Body of pancreas (tissue), 4 donors: ENCODE results near the gene DGLUCY. TPM values are rescaled to one million over a fixed set of nuclear protein-coding genes. Genes with fewer than 3 reads are reported as not detected.

Experiments
- ATAC-seq: fragments of 150-250 bp; one replicate; pipeline ENCODE4 v1.9.1; 2016
- DNase-seq, 4 donors: peaks; one replicate each; pipeline ENCODE4 v3.0.0-alpha.2; 2019
- H3K27ac ChIP-seq, 4 donors: fragments of 200-600 bp; sonication (generic); 1 replicate in 3 of 4; 2 replicates in 1 of 4; pipeline versions ENCODE4 v1.5.1 to v1.6.1; 2016 to 2019; ENCODE audit warnings: mild to moderate bottlenecking in 1 of 4, mixed read lengths in 1 of 4, moderate library complexity in 1 of 4
- H3K27me3 ChIP-seq, 2 donors: fragments of 200-600 bp; sonication (generic); one replicate each; pipeline ENCODE4 v1.6.0; 2016; ENCODE audit warnings: mild to moderate bottlenecking in 1 of 2
- H3K36me3 ChIP-seq, 2 donors: fragments of 200-600 bp; sonication (generic); replicated peaks in 1 of 2; 2 replicates each; pipeline ENCODE4 v1.5.1; 2016; ENCODE audit warnings: low read depth in 2 of 2; ENCODE audit not compliant: insufficient read depth in 1 of 2
- H3K4me1 ChIP-seq: fragments of 200-600 bp; sonication (generic); one replicate; pipeline ENCODE4 v1.6.0; 2016
- H3K4me3 ChIP-seq, 2 donors: fragments of 200-600 bp; sonication (generic); 1 replicate in 1 of 2; 2 replicates in 1 of 2; pipeline ENCODE4 v1.5.1; 2016 to 2019
- H3K9me3 ChIP-seq, 3 donors: fragments of 200-600 bp; sonication (generic); 1 replicate in 2 of 3; 2 replicates in 1 of 3; pipeline ENCODE4 v1.5.1; 2016
- CTCF ChIP-seq, 7 experiments: fragments of 450-650 bp in 4 of 7; fragments of 200-600 bp in 3 of 7; sonication (generic) in 3 of 7; IDR thresholded peaks; one replicate each; pipeline ENCODE4 v1.5.1; 2016 to 2019; ENCODE audit warnings: antibody characterized with exemption in 7 of 7
- POLR2A ChIP-seq, 3 donors: fragments of 450-650 bp; IDR thresholded peaks; one replicate each; pipeline ENCODE4 v1.6.1; 2016; ENCODE audit warnings: antibody characterized with exemption in 3 of 3, mild to moderate bottlenecking in 2 of 3
- WGBS, 2 donors: methylation state at CpG; one replicate each; pipeline ENCODE4 v1.1.5; 2017; 5-methylcytosine and 5-hydroxymethylcytosine counted together
- intact Hi-C: fragments of 100-400 bp; cut with DNase I; formaldehyde crosslinking; loops from one replicate; pipeline ENCODE4 v1.15.1; 2023
- total RNA-seq, 2 donors: library from RNA; depleted of rRNA; stranded (reverse); fragments of >200 nt; gene quantifications; one replicate each; pipeline ENCODE4 v1.1.0, GENCODE V29; 2016

DGLUCY gene
- total RNA-seq, 2 donors from 2014 or later: 30.9 to 77.8 TPM

- H3K36me3 ChIP-seq: no peaks in the 10 kb centered on the region
- no peak overlapping the region for H3K4me3 ChIP-seq
- H3K27me3 ChIP-seq: no peaks in the 10 kb centered on the region
- H3K4me1 ChIP-seq: no peaks in the 10 kb centered on the region
- TF ChIP-seq CTCF (IDR thresholded peaks at IDR 0.05): no peak
- TF ChIP-seq POLR2A (IDR thresholded peaks at IDR 0.05): no peak
- intact Hi-C loops: no loop called here
- 76 to 90% methylated on average over 5 of the region's 5 CpGs for WGBS, 2 donors
- no peak overlapping the region for H3K27ac ChIP-seq
- ATAC-seq (no peak), DNase-seq (no peak)
- H3K9me3 ChIP-seq: no peaks in the 10 kb centered on the region
Observed at GRCh38 chr14:91075553-91075952, 38.3 kb upstream of the DGLUCY start.

- intact Hi-C loops: no loop called here
- Histone ChIP-seq H3K4me1 (no peaks in the 10 kb centered on the region), H3K27me3 (no peaks in the 10 kb centered on the region), H3K4me3 (no peak overlapping the region), H3K36me3 (no peaks in the 10 kb centered on the region), H3K27ac (no peak overlapping the region), H3K9me3 (no peaks in the 10 kb centered on the region)
- WGBS, 2 donors: 87 to 92% methylated on average over 9 of the region's 9 CpGs
- ATAC-seq: no peak
- TF ChIP-seq CTCF (IDR thresholded peaks at IDR 0.05): no peak
- no peak for TF ChIP-seq POLR2A (IDR thresholded peaks at IDR 0.05)
- DNase-seq: no peak
Observed at GRCh38 chr14:91078095-91078737, 35.7 kb upstream of the DGLUCY start.

GRCh38 chr14:91080071-91080470, 33.8 kb upstream of the DGLUCY start:
- 91 to 93% methylated on average over 6 of the region's 6 CpGs for WGBS, 2 donors
- no peak overlapping the region for H3K4me3 ChIP-seq
- DNase-seq (no peak), ATAC-seq (no peak)
- intact Hi-C loops: no loop called here
- no peak for TF ChIP-seq POLR2A (IDR thresholded peaks at IDR 0.05)
- TF ChIP-seq CTCF (IDR thresholded peaks at IDR 0.05): no peak
- no peak overlapping the region for H3K27ac ChIP-seq
- no peaks in the 10 kb centered on the region for H3K9me3 ChIP-seq
- no peaks in the 10 kb centered on the region for H3K4me1 ChIP-seq
- no peaks in the 10 kb centered on the region for H3K36me3 ChIP-seq
- no peaks in the 10 kb centered on the region for H3K27me3 ChIP-seq

GRCh38 chr14:91082282-91082681, 31.6 kb upstream of the DGLUCY start:
- WGBS, 2 donors: 71 to 74% methylated on average over 3 of the region's 3 CpGs

More at GRCh38 chr14:91082282-91082681, 31.6 kb upstream of the DGLUCY start:
- no peaks in the 10 kb centered on the region for H3K36me3 ChIP-seq
- DNase-seq: no peak
- no peaks in the 10 kb centered on the region for H3K9me3 ChIP-seq
- H3K27me3 ChIP-seq: no peaks in the 10 kb centered on the region
- H3K4me3 ChIP-seq: no peak overlapping the region
- H3K4me1 ChIP-seq: no peaks in the 10 kb centered on the region
- TF ChIP-seq POLR2A (IDR thresholded peaks at IDR 0.05) (no peak), CTCF (IDR thresholded peaks at IDR 0.05) (no peak)
- H3K27ac ChIP-seq: no peak overlapping the region
- intact Hi-C loops: no loop called here
- ATAC-seq: no peak
